GM18511 (cell line): ENCODE data around the gene AFF1.
"Not testable (repeated sequence)": the region's sequence is repeated elsewhere in the genome, so short reads cannot be mapped to it uniquely, and the experiment has no call there.

Experiments
- ATAC-seq: cut with Tn5 transposase; IDR thresholded peaks from one replicate; pipeline ENCODE4 v1.9.1; 2021; ENCODE audit warnings: mild to moderate bottlenecking, moderate library complexity; ENCODE audit not compliant: unreplicated experiment

Gene AFF1

GRCh38 chr4:87130985-87131703 lies 196.3 kb downstream of the AFF1 start:
- no peak for ATAC-seq

GRCh38 chr4:87132035-87132434 lies 197.2 kb downstream of the AFF1 start:
- ATAC-seq = no peak

GRCh38 chr4:87133183-87133582 lies 198.4 kb downstream of the AFF1 start:
- no peak for ATAC-seq

GRCh38 chr4:87134122-87134521 lies 199.3 kb downstream of the AFF1 start:
- ATAC-seq = no peak

GRCh38 chr4:87141428-87141827 lies 206.6 kb downstream of the AFF1 start:
- ATAC-seq = no peak

- ATAC-seq = peak; percentile 41
These were observed 209.5 kb downstream of the AFF1 start for GRCh38 chr4:87144356-87144755.

GRCh38 chr4:87145934-87146333 lies 211.1 kb downstream of the AFF1 start:
- ATAC-seq = not testable (repeated sequence)

GRCh38 chr4:87147116-87147515 lies 212.3 kb downstream of the AFF1 start:
- no peak for ATAC-seq

GRCh38 chr4:87150498-87151261 lies 215.9 kb downstream of the AFF1 start:
- peak; percentile 73 for ATAC-seq

- no peak for ATAC-seq
These were observed 216.9 kb downstream of the AFF1 start for GRCh38 chr4:87151730-87152129.

GRCh38 chr4:87152310-87153041 lies 217.7 kb downstream of the AFF1 start:
- ATAC-seq = no peak

GRCh38 chr4:87153078-87153870 lies 218.5 kb downstream of the AFF1 start:
- no peak for ATAC-seq

GRCh38 chr4:87165892-87166291 lies 231.1 kb downstream of the AFF1 start:
- ATAC-seq = no peak

- ATAC-seq = no peak
These were observed 231.6 kb downstream of the AFF1 start for GRCh38 chr4:87166296-87166854.

GRCh38 chr4:87171944-87172343 lies 237.1 kb downstream of the AFF1 start:
- ATAC-seq = no peak

GRCh38 chr4:87174672-87175071 lies 239.9 kb downstream of the AFF1 start:
- ATAC-seq = no peak

GRCh38 chr4:87179751-87180150 lies 244.9 kb downstream of the AFF1 start:
- ATAC-seq = no peak

GRCh38 chr4:87180767-87181166 lies 246.0 kb downstream of the AFF1 start:
- no peak for ATAC-seq

- ATAC-seq = no peak
These were observed 250.5 kb downstream of the AFF1 start for GRCh38 chr4:87185146-87185870.

- ATAC-seq = no peak
These were observed 253.2 kb downstream of the AFF1 start for GRCh38 chr4:87188048-87188447.
